ENCODE data around the gene MAP3K5. TPM values are rescaled to one million over a fixed set of nuclear protein-coding genes. Genes with fewer than 3 reads are reported as not detected.

MAP3K5 gene
- total and polyA plus RNA-seq, 4 experiments from 2014 or later = 7.3 to 31.7 (median 28.8) TPM

- H3K27ac ChIP-seq (ENCODE audit: low read depth, low read length) = no peak overlapping the region
- Mint-ChIP-seq H3K4me3 (no peak overlapping the region), H3K36me3 (no peaks in the 10 kb centered on the region), H3K9me3 (peaks cover 0 to 4% (median 0%) of the 10 kb centered on the region in 8 donors), H3K27me3 (peaks cover 1 to 2% of the 10 kb centered on the region in 2 donors), H3K27ac (no peak overlapping the region), H3K4me1 (no peaks in the 10 kb centered on the region)
- H3K36me3 ChIP-seq (ENCODE audit: insufficient read depth, low read length) = no peaks in the 10 kb centered on the region
- no peaks in the 10 kb centered on the region for H3K27me3 ChIP-seq (ENCODE audit: insufficient read depth, low read length)
- no peak for DNase-seq
- ChIA-PET POLR2A (ENCODE audit: partially characterized antibody) (no interaction called here), CTCF (ENCODE audit: partially characterized antibody) (no interaction called here)
- no peaks in the 10 kb centered on the region for H3K9me3 ChIP-seq (ENCODE audit: control insufficient read depth in 1 of 2, low read length in 2 of 2)
- H3K4me1 ChIP-seq (ENCODE audit: insufficient read depth, low read length) = no peaks in the 10 kb centered on the region
- no peak overlapping the region for H3K4me3 ChIP-seq (ENCODE audit: low read length in 2 of 2)
- intact Hi-C loops (cut with micrococcal nuclease) = no loop called here
These were observed 258.0 kb downstream of the MAP3K5 start for GRCh38 chr6:136534268-136534667.

- ChIA-PET CTCF (ENCODE audit: partially characterized antibody) (no interaction called here), POLR2A (ENCODE audit: partially characterized antibody) (no interaction called here)
- peaks cover 0 to 4% (median 0%) of the 10 kb centered on the region in 8 donors for H3K9me3 Mint-ChIP-seq
- H3K4me1 Mint-ChIP-seq = no peaks in the 10 kb centered on the region
- H3K27me3 Mint-ChIP-seq = peaks cover 0 to 2% of the 10 kb centered on the region in 2 donors
- no peaks in the 10 kb centered on the region for H3K9me3 ChIP-seq (ENCODE audit: control insufficient read depth in 1 of 2, low read length in 2 of 2)
- H3K4me3 ChIP-seq (ENCODE audit: low read length in 2 of 2) = no peak overlapping the region
- no peak for DNase-seq
- no peak overlapping the region for H3K4me3 Mint-ChIP-seq
- H3K36me3 Mint-ChIP-seq = no peaks in the 10 kb centered on the region
- H3K4me1 ChIP-seq (ENCODE audit: insufficient read depth, low read length) = no peaks in the 10 kb centered on the region
- no peaks in the 10 kb centered on the region for H3K27me3 ChIP-seq (ENCODE audit: insufficient read depth, low read length)
- intact Hi-C loops (cut with micrococcal nuclease) = no loop called here
- H3K27ac ChIP-seq (ENCODE audit: low read depth, low read length) = no peak overlapping the region
- H3K27ac Mint-ChIP-seq = no peak overlapping the region
- H3K36me3 ChIP-seq (ENCODE audit: insufficient read depth, low read length) = no peaks in the 10 kb centered on the region
These were observed 258.8 kb downstream of the MAP3K5 start for GRCh38 chr6:136533487-136533886.

- H3K4me1 Mint-ChIP-seq = no peaks in the 10 kb centered on the region
- ChIA-PET CTCF (ENCODE audit: partially characterized antibody) (interaction anchor here (1.5 kb wide), 1 partner anchor 17 kb away, joined by 3 read pairs; no protein-coding TSS in a partner anchor), POLR2A (ENCODE audit: partially characterized antibody) (no interaction called here)
- intact Hi-C loops (cut with micrococcal nuclease) = no loop called here
- Histone ChIP-seq H3K27me3 (ENCODE audit: insufficient read depth, low read length) (no peaks in the 10 kb centered on the region), H3K4me3 (ENCODE audit: low read length in 2 of 2) (no peak overlapping the region), H3K9me3 (ENCODE audit: control insufficient read depth in 1 of 2, low read length in 2 of 2) (no peaks in the 10 kb centered on the region), H3K4me1 (ENCODE audit: insufficient read depth, low read length) (no peaks in the 10 kb centered on the region), H3K36me3 (ENCODE audit: insufficient read depth, low read length) (no peaks in the 10 kb centered on the region), H3K27ac (ENCODE audit: low read depth, low read length) (no peak overlapping the region)
- H3K27ac Mint-ChIP-seq = no peak overlapping the region
- no peak for DNase-seq
- no peaks in the 10 kb centered on the region for H3K36me3 Mint-ChIP-seq
- H3K9me3 Mint-ChIP-seq = peaks cover 0 to 4% (median 0%) of the 10 kb centered on the region in 8 donors
- no peak overlapping the region for H3K4me3 Mint-ChIP-seq
- no peaks in the 10 kb centered on the region for H3K27me3 Mint-ChIP-seq
These were observed 260.2 kb downstream of the MAP3K5 start for GRCh38 chr6:136532030-136532429.

- H3K36me3 ChIP-seq (ENCODE audit: insufficient read depth, low read length) = no peaks in the 10 kb centered on the region
- H3K27me3 Mint-ChIP-seq = peaks cover 0 to 2% of the 10 kb centered on the region in 2 donors
- no peak overlapping the region for H3K4me3 ChIP-seq (ENCODE audit: low read length in 2 of 2)
These were observed 262.6 kb downstream of the MAP3K5 start for GRCh38 chr6:136529710-136530109.

GRCh38 chr6:136528477-136528876 is 263.8 kb downstream of the MAP3K5 start:
- Histone ChIP-seq H3K36me3 (ENCODE audit: insufficient read depth, low read length) (no peaks in the 10 kb centered on the region), H3K9me3 (ENCODE audit: control insufficient read depth in 1 of 2, low read length in 2 of 2) (no peaks in the 10 kb centered on the region), H3K27me3 (ENCODE audit: insufficient read depth, low read length) (no peaks in the 10 kb centered on the region), H3K4me3 (ENCODE audit: low read length in 2 of 2) (no peak overlapping the region), H3K4me1 (ENCODE audit: insufficient read depth, low read length) (peaks cover 9% of the 10 kb centered on the region), H3K27ac (ENCODE audit: low read depth, low read length) (no peak overlapping the region)
- DNase-seq = no peak
- ChIA-PET CTCF (ENCODE audit: partially characterized antibody) (no interaction called here), POLR2A (ENCODE audit: partially characterized antibody) (no interaction called here)
- no peaks in the 10 kb centered on the region for H3K36me3 Mint-ChIP-seq
- no peak overlapping the region for H3K27ac Mint-ChIP-seq
- H3K9me3 Mint-ChIP-seq = no peaks in the 10 kb centered on the region
- peaks cover 1 to 2% of the 10 kb centered on the region in 2 donors for H3K27me3 Mint-ChIP-seq
- peaks cover 8 to 10% (median 9%) of the 10 kb centered on the region in 4 donors for H3K4me1 Mint-ChIP-seq
- no peak overlapping the region for H3K4me3 Mint-ChIP-seq
- intact Hi-C loops (cut with micrococcal nuclease) = no loop called here

More at GRCh38 chr6:136529710-136530109, 262.6 kb downstream of the MAP3K5 start:
- Histone ChIP-seq H3K27ac (ENCODE audit: low read depth, low read length) (no peak overlapping the region), H3K4me1 (ENCODE audit: insufficient read depth, low read length) (peaks cover 9% of the 10 kb centered on the region), H3K27me3 (ENCODE audit: insufficient read depth, low read length) (no peaks in the 10 kb centered on the region), H3K9me3 (ENCODE audit: control insufficient read depth in 1 of 2, low read length in 2 of 2) (no peaks in the 10 kb centered on the region)
- Mint-ChIP-seq H3K4me1 (peaks cover 8 to 10% (median 9%) of the 10 kb centered on the region in 4 donors), H3K27ac (no peak overlapping the region), H3K4me3 (no peak overlapping the region), H3K9me3 (no peaks in the 10 kb centered on the region), H3K36me3 (no peaks in the 10 kb centered on the region)
- CTCF ChIA-PET (ENCODE audit: partially characterized antibody) = no interaction called here
- intact Hi-C loops (cut with micrococcal nuclease) = no loop called here
- POLR2A ChIA-PET (ENCODE audit: partially characterized antibody) = no interaction called here
- no peak for DNase-seq

GRCh38 chr6:136527831-136528230 is 264.4 kb downstream of the MAP3K5 start:
- Histone ChIP-seq H3K27ac (ENCODE audit: low read depth, low read length) (no peak overlapping the region), H3K9me3 (ENCODE audit: control insufficient read depth in 1 of 2, low read length in 2 of 2) (no peaks in the 10 kb centered on the region), H3K27me3 (ENCODE audit: insufficient read depth, low read length) (no peaks in the 10 kb centered on the region), H3K36me3 (ENCODE audit: insufficient read depth, low read length) (no peaks in the 10 kb centered on the region), H3K4me1 (ENCODE audit: insufficient read depth, low read length) (peaks cover 9% of the 10 kb centered on the region), H3K4me3 (ENCODE audit: low read length in 2 of 2) (no peak overlapping the region)
- Mint-ChIP-seq H3K27me3 (peaks cover 1 to 2% of the 10 kb centered on the region in 2 donors), H3K36me3 (no peaks in the 10 kb centered on the region), H3K27ac (no peak overlapping the region), H3K9me3 (no peaks in the 10 kb centered on the region), H3K4me1 (peaks cover 8 to 10% (median 9%) of the 10 kb centered on the region in 4 donors), H3K4me3 (no peak overlapping the region)
- ChIA-PET POLR2A (ENCODE audit: partially characterized antibody) (no interaction called here), CTCF (ENCODE audit: partially characterized antibody) (no interaction called here)
- intact Hi-C loops (cut with micrococcal nuclease) = no loop called here
- no peak for DNase-seq

GRCh38 chr6:136526937-136527336 is 265.3 kb downstream of the MAP3K5 start:
- ChIA-PET CTCF (ENCODE audit: partially characterized antibody) (no interaction called here), POLR2A (ENCODE audit: partially characterized antibody) (no interaction called here)
- Mint-ChIP-seq H3K27ac (no peak overlapping the region), H3K4me3 (no peak overlapping the region), H3K9me3 (no peaks in the 10 kb centered on the region), H3K4me1 (peaks cover 8 to 10% (median 9%) of the 10 kb centered on the region in 4 donors), H3K36me3 (no peaks in the 10 kb centered on the region), H3K27me3 (peaks cover 1 to 2% of the 10 kb centered on the region in 2 donors)
- H3K36me3 ChIP-seq (ENCODE audit: insufficient read depth, low read length) = no peaks in the 10 kb centered on the region
- H3K4me1 ChIP-seq (ENCODE audit: insufficient read depth, low read length) = peaks cover 9% of the 10 kb centered on the region
- no peak for DNase-seq
- H3K9me3 ChIP-seq (ENCODE audit: control insufficient read depth in 1 of 2, low read length in 2 of 2) = no peaks in the 10 kb centered on the region
- no peaks in the 10 kb centered on the region for H3K27me3 ChIP-seq (ENCODE audit: insufficient read depth, low read length)
- intact Hi-C loops (cut with micrococcal nuclease) = no loop called here
- no peak overlapping the region for H3K27ac ChIP-seq (ENCODE audit: low read depth, low read length)
- no peak overlapping the region for H3K4me3 ChIP-seq (ENCODE audit: low read length in 2 of 2)
